Fibroblast of the aortic adventitia (primary cell): ENCODE results near the gene CDT1. TPM values are rescaled to one million over a fixed set of nuclear protein-coding genes. Genes with fewer than 3 reads are reported as not detected.

Source experiments
- DNase-seq: peaks from one replicate; pipeline ENCODE4 v3.0.0-alpha.2; 2010; ENCODE audit warnings: low read depth
- H3K4me3 ChIP-seq: 2 replicates; pipeline ENCODE4 v1.5.1; 2011; ENCODE audit warnings: low read depth, mild to moderate bottlenecking, control low read depth, low read length, moderate library complexity
- CTCF ChIP-seq: IDR thresholded peaks from 2 replicates; pipeline ENCODE4 v1.5.1; 2011; ENCODE audit warnings: mild to moderate bottlenecking, low read length, control low read depth, inconsistent platforms; ENCODE audit not compliant: insufficient read depth
- total RNA-seq: library from RNA; depleted of rRNA; stranded (reverse); fragments of >200 nt; gene quantifications from 2 replicates; pipeline ENCODE4 v1.2.3, GENCODE V29; 2012; ENCODE audit warnings: low replicate concordance

The CDT1 gene
- total RNA-seq, 1 donor = 26.8 TPM

GRCh38 chr16:88772871-88773811 lies 30.4 kb upstream of the CDT1 start:
- no peak for TF ChIP-seq CTCF
- no peak overlapping the region for H3K4me3 ChIP-seq
- peak; percentile 86 for DNase-seq

- TF ChIP-seq CTCF = no peak
- peak; percentile 63 for DNase-seq
- peak overlapping the region; percentile 25 for H3K4me3 ChIP-seq
Observed at GRCh38 chr16:88773812-88774291, 29.7 kb upstream of the CDT1 start.

GRCh38 chr16:88774544-88775393 lies 28.8 kb upstream of the CDT1 start:
- no peak for TF ChIP-seq CTCF
- no peak overlapping the region for H3K4me3 ChIP-seq
- DNase-seq = no peak

- no peak for TF ChIP-seq CTCF
- no peak for DNase-seq
- H3K4me3 ChIP-seq = no peak overlapping the region
Observed at GRCh38 chr16:88775825-88776224, 27.8 kb upstream of the CDT1 start.

GRCh38 chr16:88777471-88778270 lies 25.9 kb upstream of the CDT1 start:
- H3K4me3 ChIP-seq = no peak overlapping the region
- TF ChIP-seq CTCF = no peak
- no peak for DNase-seq

- no peak overlapping the region for H3K4me3 ChIP-seq
- no peak for TF ChIP-seq CTCF
- no peak for DNase-seq
Observed at GRCh38 chr16:88778271-88778525, 25.4 kb upstream of the CDT1 start.
